GM11168 (cell line): ENCODE results near the gene AHSA1.

Source experiments
- in situ Hi-C: fragments of 300-500 bp; cut with MboI; formaldehyde crosslinking; loops from one replicate; pipeline ENCODE4 v1.12.0; 2022; ENCODE audit warnings: low sequenced_read_pairs; ENCODE audit not compliant: unreplicated experiment

Gene AHSA1

GRCh38 chr14:77470224-77470870 is 12.5 kb downstream of the AHSA1 start:
- in situ Hi-C loops = no loop called here

- in situ Hi-C loops = no loop called here
These were observed 16.0 kb downstream of the AHSA1 start for GRCh38 chr14:77473921-77474320.

- in situ Hi-C loops = no loop called here
These were observed 16.7 kb downstream of the AHSA1 start for GRCh38 chr14:77474479-77475177.

GRCh38 chr14:77475432-77476115 is 17.7 kb downstream of the AHSA1 start:
- in situ Hi-C loops = no loop called here

- in situ Hi-C loops = no loop called here
These were observed 20.1 kb downstream of the AHSA1 start for GRCh38 chr14:77478029-77478428.

GRCh38 chr14:77478796-77479195 is 20.9 kb downstream of the AHSA1 start:
- in situ Hi-C loops = no loop called here

- in situ Hi-C loops = no loop called here
These were observed 24.5 kb downstream of the AHSA1 start for GRCh38 chr14:77482422-77482821.

- in situ Hi-C loops = no loop called here
These were observed 27.4 kb downstream of the AHSA1 start for GRCh38 chr14:77485256-77485655.

GRCh38 chr14:77485901-77486678 is 28.2 kb downstream of the AHSA1 start:
- in situ Hi-C loops = no loop called here

- in situ Hi-C loops = no loop called here
These were observed 30.7 kb downstream of the AHSA1 start for GRCh38 chr14:77488558-77488957.

GRCh38 chr14:77489041-77489440 is 31.1 kb downstream of the AHSA1 start:
- in situ Hi-C loops = no loop called here

GRCh38 chr14:77490347-77490986 is 32.6 kb downstream of the AHSA1 start:
- in situ Hi-C loops = no loop called here

GRCh38 chr14:77491056-77491455 is 33.2 kb downstream of the AHSA1 start:
- in situ Hi-C loops = no loop called here

- in situ Hi-C loops = no loop called here
These were observed 37.4 kb downstream of the AHSA1 start for GRCh38 chr14:77495334-77495733.

- in situ Hi-C loops = no loop called here
These were observed 40.5 kb downstream of the AHSA1 start, which contains the start of gene ISM2 for GRCh38 chr14:77498120-77498979. TSS of gene ISM2 (minus strand) at chr14:77498816. CDS start at chr14:77498793, 23 bp downstream.

GRCh38 chr14:77498984-77499527 is 41.2 kb downstream of the AHSA1 start:
- in situ Hi-C loops = no loop called here

- in situ Hi-C loops = no loop called here
These were observed 44.4 kb downstream of the AHSA1 start for GRCh38 chr14:77502109-77502782.

- in situ Hi-C loops = no loop called here
These were observed 45.2 kb downstream of the AHSA1 start for GRCh38 chr14:77503138-77503537.
